ENCODE measurements around the gene CCBE1.

- TF ChIP-seq EZH2phosphoT487 (IDR thresholded peaks at IDR 0.05) = no peak
- TF ChIP-seq CTCF (IDR thresholded peaks at IDR 0.05) = no peak
- TF ChIP-seq EZH2 (IDR thresholded peaks at IDR 0.05) = no peak
These were observed 24.9 kb downstream of the CCBE1 start for GRCh38 chr18:59672235-59672711.

All from neural progenitor cell (in vitro differentiated cells).